GM18519 (cell line): ENCODE data around the gene UBE2D2.
"Not testable (repeated sequence)": the region's sequence is repeated elsewhere in the genome, so short reads cannot be mapped to it uniquely, and the experiment has no call there.

Source experiments
- ATAC-seq: cut with Tn5 transposase; IDR thresholded peaks from one replicate; pipeline ENCODE4 v1.9.1; 2021; ENCODE audit warnings: mild to moderate bottlenecking, moderate library complexity; ENCODE audit not compliant: unreplicated experiment, low FRiP score

The UBE2D2 gene

DNA sequence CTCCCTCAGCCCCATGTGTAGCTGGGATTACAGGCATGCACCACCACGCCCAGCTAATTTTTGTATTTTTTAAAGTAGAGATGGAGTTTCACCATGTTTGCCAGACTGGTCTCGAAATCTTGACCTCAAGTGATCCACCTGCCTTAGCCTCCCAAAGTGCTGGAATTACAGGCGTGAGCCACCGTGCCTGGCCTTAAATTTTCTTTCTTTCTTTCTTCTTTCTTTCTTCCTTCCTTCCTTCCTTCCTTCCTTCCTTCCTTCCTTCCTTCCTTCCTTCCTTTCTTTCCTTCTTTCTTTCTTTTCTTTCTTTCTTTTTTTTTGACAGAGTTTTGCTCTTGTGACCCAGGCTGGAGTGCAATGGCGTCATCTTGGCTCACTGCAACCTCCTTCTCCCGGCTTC, 14.5 kb upstream of the UBE2D2 start:
- not testable (repeated sequence) for ATAC-seq

DNA sequence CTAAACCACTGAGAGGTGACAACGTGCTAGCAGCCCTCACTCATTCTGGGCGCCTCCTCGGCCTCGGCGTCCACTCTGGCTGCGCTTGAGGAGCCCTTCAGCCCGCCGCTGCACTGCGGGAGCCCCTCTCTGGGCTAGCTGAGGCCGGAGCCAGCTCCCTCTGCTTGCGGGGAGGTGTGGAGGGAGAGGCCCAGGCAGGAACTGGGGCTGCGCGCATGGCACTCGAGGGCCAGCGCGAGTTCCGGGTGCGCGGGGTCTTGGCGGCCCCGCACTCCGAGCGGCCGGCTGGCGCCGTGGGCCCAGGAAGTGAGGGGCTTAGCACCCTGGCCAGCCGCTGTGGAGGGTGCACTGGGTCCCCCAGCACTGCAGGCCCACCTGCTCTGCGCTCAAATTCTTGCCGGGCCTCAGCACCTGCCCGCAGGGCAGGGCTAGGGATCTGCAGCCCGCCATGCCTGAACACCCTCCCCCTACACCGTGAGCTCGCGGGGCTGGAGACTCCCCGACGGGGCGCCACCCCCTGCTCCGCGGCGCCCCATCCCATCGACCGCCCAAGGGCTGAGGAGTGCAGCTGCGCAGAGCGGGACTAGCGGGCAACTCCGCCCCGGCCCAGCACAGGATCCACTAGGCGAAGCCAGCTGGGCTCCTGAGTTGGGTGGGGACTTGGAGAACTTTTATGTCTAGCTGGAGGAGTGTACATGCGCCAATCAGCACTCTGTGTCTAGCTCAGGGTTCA, 11.8 kb upstream of the UBE2D2 start:
- no peak for ATAC-seq

DNA sequence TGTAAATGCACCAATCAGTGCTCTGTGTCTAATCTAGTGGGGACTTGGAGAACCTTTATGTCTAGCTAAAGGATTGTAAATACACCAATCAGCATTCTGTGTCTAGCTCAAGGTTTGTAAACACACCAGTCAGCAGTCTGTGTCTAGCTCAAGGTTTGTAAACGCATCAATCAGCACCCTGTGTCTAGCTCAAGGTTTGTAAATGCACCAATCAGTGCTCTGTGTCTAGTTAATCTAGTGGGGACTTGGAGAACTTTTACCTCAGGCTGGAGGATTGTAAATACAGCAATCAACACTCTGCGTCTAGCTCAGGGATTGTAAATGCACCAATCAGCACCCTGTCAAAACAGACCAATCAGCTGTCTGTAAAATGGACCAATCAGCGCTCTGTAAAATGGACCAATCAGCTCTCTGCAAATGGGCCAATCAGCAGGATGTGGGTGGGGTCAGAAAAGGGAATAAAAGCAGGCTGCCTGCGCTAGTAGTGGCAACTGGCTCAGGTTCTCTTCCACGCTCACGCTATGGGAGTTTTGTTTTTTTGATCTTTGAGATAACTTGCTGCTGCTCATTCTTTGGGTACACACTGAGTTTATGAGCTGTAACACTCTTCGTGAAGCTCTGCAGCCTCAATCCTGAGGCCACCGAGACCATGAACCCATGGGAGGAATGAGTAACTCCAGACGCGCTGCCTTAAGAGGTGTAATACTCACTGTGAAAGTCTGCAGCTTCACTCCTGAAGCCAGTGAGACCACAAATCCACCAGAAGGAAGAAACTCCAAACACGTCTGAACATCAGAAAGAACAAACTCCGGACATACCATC, 10.9 kb upstream of the UBE2D2 start:
- ATAC-seq: not testable (repeated sequence)

DNA sequence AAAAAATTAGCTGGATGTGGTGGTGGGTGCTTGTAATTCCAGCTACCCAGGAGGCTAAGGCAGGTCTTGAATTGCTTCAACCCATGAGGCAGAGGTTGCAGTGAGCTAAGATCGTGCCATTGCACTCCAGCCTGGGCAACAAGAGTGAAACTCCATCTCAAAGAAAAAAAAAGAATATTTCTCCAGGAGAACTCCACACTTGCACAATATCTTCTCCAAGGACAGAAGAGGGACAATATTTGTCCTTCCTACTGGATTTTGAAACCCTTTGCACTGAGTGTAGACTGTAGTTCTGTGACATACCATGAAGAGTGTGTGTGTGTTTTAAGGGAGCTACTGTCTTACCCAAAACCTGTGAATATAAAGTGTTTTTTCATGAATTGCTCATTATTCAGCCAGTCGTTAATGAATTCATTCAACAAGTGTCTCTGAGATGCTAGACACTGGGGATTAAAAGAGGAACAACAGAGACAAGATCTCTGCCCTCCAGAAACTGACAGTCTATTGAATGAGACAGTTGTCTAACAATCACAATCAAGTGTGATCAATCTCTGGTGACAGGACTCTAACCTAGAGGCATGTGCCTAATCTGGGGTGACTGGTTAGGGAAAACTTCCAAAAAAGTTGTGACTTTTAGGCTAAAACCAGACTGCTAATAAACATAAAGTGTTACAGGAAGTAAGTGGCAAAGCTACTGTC, 9.8 kb upstream of the UBE2D2 start:
- no peak for ATAC-seq

DNA sequence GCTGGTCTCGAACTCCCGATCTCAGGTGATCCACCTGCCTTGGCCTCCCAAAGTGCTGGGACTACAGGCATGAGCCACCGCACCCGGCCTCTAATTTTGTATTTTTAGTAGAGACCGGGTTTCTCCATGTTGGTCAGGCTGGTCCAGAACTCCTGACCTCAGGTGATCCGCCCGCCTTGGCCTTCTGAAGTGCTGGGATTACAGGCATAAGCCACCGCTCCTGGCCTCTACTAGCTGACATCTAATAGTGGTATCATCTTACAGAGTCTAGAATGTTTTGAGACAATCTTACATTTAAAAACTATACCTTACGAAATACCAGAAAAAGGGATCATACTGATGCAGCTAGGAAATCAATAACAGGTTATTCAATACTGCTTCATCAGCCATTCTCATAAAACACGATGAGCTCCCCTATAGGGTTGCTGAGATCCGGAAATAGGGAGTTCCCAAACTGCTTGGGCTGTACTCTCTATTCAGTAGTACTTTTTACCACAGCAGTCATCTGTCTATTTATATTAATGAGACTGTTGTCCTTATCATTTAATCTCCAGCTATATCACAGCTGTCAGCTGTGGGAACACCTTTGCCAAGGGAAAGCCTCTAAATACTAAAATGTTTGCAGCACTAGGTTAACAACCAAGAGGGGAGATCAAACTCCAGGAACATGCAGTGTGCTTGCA, 8.1 kb upstream of the UBE2D2 start:
- ATAC-seq: no peak

DNA sequence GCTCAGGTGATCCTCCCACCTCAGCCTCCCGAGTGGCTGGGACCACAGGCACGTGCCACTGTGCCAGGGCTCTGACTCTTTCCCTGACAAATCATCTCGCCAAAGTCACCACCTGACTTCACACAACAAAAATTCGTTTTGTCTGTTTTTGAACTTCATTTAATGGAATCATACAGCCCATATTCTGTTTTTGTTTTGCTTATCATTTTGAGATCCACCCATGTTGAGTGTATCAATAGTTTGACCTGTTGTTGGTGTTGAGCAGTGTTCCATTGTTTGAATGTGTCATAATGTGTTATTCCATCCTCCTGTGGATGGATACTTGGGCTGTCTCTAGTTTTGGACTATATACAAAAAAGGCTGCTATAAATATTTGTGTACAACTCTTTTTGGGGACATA, 6.9 kb upstream of the UBE2D2 start:
- ATAC-seq: no peak

DNA sequence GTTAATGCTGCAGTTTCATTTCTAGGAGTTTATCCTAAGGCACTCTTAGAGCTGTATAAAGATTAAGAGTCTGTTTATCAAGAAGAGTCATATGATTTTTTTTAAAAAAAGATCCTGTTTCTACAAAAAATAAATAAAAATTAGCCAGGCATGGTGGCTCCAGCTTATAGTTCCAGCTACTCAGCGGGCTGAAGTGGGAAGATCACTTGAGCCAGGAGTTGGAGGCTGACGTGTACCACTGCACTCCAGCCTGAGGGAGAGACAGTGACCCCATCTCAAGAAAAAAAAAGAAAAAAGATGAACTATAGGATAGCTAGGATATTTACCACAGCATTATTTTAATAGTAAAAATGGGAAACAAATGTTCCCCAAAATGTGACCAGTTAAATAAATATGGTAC, 3.3 kb upstream of the UBE2D2 start:
- no peak for ATAC-seq

DNA sequence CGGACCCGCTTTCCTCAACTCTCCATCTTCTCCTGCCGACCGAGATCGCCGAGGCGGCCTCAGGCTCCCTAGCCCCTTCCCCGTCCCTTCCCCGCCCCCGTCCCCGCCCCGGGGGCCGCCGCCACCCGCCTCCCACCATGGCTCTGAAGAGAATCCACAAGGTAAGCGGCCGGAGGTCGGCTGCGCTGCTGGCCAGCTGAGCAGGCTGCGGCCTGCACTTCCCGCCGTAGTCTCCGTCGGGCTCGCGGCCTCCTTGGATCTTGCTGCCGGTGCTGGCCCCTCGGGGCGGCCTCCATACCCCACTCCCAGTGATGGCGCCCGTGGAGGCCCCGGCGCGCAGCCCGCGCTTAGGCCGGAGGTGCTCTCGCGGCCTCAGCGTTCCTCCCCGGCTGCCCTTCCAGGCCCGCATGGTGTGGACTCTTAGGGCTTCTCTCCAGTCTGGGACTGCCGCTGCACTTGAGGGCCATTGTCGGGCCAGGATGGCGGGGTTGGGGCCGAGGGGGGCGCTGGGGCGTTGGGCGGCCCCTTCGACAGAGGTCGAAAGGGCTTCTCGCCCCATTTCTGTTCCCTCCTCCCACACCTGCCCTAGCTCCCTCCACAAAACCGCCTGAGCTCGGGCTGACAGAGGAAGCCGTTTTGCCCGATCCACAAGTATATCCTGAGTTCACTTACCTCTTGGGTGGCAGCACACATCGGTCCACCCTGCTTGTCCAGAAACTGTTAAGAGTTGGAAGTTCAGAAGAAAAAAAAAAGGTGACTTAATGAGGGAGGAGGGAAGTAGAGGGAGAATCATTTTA, 714 bp downstream of the UBE2D2 start:
- no peak for ATAC-seq

DNA sequence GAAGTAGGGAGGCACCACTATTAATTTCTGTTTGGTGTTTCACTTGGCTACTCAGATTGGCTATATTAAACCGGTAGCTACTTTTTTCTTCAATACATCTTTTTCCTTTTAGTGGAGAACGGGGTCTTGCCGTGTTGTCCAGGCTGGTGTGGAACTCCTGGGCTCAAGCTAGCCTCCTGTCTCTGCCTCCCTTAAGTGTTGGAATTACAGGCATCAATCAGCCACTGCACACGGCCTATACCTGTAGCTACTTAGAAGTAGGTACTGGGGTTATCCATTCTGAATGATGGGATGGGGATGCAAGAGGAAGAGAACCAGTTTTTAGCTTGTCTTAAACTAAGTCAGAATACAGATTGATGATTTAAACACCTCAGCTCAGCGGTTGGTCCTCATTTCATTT, 1.7 kb downstream of the UBE2D2 start:
- ATAC-seq: no peak

DNA sequence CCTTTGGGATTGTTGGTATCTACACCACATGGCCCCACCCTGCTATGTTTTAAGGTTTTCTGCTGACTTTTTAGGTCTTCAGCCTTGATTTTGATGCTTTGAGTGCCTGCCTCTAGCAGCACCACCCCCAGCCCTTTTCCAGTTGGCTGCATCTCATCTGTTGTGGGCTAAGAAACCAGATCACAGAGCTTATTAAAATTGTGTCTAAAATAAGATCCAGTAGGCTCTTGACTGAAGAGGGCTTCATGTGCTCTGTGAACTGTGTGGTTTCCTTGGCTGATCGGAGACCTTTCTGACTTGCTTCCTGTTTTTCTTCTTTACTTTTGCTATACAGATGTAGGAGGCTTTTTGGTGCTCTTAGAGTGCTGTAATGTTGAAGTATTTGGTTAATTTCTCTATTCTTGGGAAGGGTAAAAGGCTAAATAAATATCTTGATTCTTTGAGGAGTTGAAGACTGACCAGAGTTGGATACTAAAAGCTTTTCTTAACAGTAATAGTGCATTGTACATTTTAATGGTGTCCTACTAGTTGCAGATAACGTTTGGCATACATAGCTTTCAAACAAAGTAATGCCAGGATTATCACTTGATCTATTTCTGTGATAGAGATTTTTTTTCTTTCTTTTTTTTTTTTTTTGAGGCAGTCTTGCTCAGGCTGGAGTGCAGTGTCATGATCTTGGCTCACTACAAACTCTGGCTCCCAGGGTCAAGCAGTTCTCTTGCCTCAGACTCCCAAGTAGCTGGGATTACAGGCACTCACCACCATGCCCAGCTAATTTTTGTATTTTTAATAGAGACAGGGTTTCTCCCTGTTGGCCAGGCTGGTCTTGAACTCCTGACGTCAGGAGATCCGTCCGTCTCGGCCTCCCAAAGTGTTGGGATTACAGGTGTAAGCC, 4.5 kb downstream of the UBE2D2 start:
- peak; percentile 44 for ATAC-seq

DNA sequence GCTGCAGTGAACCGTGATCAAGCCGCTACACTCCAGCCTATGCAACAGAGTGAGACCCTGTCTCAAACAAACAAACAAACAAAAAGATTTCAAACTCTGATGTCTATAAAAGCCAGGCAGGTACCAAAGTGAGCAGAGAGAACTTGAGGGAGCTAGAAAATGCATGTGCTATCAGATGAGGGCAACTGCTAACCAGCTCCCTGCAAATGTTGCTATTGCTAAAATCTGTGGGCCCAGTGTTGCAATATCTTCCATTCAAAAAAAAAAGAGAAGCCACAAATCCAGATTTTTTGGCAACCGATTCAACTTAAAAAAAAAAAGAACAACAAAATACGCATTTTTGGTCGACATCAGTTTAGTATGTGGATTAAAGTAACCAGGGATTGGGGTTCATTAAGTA, 5.5 kb downstream of the UBE2D2 start:
- no peak for ATAC-seq

DNA sequence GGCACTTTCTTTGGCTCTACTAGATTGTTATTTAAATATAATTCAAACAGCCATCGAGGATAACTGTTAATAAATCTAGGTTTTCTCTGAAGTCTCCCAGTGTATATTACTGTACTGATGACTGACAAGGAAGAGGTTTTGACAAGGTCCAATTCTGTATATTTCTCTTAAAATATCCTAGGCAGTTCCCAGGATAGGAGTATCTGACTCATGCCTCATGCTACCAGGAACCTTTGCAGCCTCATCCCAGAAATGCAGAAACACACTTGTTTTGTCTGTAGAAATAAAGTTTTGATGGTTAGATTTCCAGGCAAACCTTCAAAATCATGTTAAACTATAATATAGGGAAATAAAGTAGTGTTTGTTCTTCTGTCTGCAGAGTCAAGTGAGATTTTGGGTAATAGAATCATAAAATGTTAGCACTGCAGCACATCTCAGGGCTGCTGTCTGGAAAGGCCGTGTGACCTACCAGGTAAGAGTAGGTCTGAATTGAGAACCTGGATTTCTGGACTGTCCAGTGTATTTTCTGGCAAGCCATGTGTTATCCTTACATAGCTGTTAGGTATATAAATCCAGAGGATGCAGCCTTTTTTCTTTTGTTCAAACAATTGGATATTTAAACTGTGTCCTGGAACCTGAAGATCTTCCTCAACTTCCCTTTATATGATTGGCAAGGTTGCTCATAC, 8.3 kb downstream of the UBE2D2 start:
- no peak for ATAC-seq

DNA sequence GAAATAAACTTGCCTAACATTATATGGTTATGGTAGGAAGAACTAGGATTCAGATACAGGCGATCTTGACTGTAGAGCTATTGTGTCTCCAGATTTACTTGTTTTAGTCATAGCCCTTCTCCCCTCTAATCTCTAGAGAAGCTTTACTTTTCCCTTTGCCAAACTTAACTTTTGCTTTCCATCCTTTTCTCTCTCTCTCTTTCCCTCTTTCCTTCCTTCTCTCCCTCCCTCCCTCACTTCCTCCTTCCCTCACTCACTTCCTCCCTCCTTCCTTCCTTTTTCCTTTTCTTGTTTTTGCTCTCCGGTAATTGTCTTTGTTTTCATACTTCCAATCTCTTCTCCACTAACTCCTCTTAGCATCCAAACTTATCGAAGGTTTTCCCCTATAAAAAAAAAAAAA, 10.4 kb downstream of the UBE2D2 start:
- ATAC-seq: no peak

DNA sequence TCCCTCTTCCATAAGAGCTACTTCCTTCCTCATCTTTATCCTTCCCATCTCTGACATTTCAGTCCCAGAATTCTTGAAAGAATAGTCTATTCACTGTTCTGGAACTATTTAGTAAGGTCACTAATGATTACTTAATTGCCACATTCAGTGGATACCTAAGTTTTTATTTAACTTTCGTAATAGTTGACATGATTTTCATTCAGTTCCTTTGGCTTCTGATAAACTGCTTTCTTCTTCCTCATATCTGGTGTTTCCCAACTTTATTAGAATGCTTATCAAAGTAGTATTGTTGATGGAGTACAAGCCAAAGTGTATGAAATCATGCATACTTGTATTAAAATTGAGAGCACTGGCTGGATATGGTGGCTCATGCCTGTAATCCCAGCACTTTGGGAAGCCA, 10.8 kb downstream of the UBE2D2 start:
- ATAC-seq: no peak

DNA sequence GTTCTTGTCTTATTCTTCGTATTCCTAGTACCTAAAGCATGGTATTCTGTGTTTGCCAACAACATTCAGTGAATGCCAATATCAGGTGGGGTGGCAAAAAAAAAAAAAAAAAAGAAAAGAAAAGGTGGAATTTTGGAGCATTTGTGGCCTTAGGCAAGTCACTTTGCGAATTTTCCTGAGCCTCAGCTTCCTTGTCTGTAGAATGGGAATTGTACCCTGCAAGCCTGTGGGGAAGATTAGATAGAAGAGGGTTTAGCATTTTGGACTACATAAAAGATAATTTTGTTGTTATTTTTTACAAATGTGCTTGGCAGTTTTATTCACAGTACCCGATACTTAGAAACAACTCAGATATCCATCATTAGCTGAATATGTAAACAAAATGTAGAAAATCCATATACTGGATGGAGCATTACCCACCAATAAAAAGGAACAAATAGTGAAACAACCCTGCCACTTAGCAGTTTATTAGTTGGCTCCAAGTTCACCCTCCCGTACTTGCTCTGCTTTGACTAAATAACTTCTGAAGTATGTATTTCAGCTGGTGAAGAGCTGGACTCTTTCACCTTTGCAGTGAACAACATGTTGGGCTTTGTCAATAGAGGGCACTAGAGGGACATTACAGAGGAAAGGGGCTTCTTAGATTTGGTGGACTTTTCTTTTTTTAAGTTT, 13.6 kb downstream of the UBE2D2 start:
- no peak for ATAC-seq

DNA sequence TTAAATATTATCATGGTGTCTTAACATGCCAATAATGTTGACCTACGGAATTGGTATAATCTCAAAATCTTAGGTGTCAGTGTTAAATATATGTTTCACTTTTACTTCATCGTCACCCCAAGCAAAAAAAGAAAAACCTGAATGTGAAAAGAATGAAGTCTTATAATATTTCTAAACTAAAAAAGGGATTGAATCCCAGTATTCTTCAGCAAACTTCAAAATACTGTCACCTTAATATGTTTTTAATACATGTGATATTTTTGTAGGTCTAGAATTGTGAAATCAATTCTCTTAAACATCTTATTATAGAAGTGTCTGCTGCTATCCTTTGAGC, 14.1 kb downstream of the UBE2D2 start:
- no peak for ATAC-seq

DNA sequence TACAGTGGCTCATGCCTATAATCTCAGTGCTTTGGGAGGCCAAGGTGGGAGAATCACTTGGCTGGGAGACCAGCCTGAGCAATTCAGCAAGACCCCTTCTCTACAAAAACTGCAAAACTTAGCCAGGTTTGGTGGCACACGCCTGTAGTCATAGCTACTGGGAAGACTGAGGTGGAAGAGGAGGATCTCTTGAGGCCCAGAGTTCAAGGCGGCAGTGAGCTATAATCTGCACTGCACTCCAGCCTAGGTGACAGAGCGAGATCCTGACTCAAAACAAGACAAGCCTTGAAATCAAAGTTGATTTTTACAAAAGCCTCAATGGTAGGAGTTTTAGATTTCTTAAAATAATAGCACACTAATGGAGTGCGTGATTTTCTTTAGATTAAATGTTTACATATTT, 14.6 kb downstream of the UBE2D2 start:
- no peak for ATAC-seq

DNA sequence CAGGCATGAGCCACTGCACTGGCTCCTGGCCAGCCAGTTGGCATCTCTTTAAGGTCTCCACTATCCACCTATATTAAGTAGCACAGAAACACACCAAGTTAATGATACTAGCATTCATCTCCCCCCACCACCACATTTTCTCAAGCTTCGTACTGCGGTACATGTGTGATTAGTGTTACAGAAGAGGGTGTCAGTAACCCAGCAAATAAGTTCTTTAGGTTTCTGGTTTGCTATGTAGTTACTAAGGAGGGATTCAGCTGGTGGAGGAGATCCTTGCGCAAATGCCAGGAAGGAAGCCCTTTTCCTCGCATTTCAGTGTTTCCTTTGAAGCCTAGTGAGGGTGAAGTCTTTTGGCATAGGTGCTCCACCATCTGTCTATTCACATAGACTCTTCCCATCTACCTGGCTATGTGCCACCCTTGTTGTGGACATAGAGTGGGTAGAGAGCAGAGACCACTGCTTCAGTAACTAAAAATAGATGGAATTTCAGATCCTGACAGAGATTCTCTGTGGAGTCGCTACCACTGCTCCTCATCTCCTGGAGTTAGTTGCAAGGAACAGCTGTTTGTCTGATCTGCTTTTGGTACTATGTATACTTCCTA, 16.7 kb downstream of the UBE2D2 start:
- ATAC-seq: no peak
